ENCODE results near the gene ACTN4. TPM values are rescaled to one million over a fixed set of nuclear protein-coding genes. Genes with fewer than 3 reads are reported as not detected.

Gene ACTN4
- total RNA-seq, 4 donors from 2014 or later, result 191 to 479 (median 365) TPM

DNA sequence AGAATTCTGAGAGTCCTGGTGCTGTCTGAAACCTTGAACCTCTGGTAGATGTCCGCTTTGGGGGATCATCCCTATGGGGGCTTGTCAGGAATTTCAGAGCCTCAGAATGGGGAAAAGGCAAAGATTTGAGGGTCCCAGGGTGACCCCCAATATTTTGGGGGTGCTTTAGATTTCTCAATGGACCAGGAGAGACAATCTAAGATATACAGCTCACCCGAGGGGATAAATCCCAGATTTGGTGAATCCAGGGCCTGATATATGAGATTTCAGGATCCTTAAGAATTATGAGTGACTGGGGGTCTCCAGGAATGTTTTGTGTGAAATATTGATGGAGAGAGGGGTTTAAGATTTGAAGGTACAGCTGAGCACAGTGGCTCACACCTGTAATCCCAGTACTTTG, 93.5 kb downstream of the ACTN4 start:
- H3K4me1 ChIP-seq, result peaks cover 4 to 8% of the 10 kb centered on the region in 2 donors
- no peak overlapping the region for H3K4me3 ChIP-seq (replicated peaks in 1 of 3)
- DNase-seq, result no peak
- no peaks in the 10 kb centered on the region for H3K27me3 ChIP-seq
- H3K9me3 ChIP-seq, result no peaks in the 10 kb centered on the region
- TF ChIP-seq, protein P1, sequence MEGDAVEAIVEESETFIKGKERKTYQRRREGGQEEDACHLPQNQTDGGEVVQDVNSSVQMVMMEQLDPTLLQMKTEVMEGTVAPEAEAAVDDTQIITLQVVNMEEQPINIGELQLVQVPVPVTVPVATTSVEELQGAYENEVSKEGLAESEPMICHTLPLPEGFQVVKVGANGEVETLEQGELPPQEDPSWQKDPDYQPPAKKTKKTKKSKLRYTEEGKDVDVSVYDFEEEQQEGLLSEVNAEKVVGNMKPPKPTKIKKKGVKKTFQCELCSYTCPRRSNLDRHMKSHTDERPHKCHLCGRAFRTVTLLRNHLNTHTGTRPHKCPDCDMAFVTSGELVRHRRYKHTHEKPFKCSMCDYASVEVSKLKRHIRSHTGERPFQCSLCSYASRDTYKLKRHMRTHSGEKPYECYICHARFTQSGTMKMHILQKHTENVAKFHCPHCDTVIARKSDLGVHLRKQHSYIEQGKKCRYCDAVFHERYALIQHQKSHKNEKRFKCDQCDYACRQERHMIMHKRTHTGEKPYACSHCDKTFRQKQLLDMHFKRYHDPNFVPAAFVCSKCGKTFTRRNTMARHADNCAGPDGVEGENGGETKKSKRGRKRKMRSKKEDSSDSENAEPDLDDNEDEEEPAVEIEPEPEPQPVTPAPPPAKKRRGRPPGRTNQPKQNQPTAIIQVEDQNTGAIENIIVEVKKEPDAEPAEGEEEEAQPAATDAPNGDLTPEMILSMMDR (IDR thresholded peaks at IDR 0.05), result no peak
- no peak for TF ChIP-seq POLR2A (IDR thresholded peaks at IDR 0.05)
- no peak overlapping the region for H3K27ac ChIP-seq
- intact Hi-C loops (cut with DNase I), result no loop called here
- 85 to 100% methylated on average over 2 of the region's 2 CpGs for whole genome bisulfite sequencing, 2 donors
- H3K36me3 ChIP-seq, result no peaks in the 10 kb centered on the region

DNA sequence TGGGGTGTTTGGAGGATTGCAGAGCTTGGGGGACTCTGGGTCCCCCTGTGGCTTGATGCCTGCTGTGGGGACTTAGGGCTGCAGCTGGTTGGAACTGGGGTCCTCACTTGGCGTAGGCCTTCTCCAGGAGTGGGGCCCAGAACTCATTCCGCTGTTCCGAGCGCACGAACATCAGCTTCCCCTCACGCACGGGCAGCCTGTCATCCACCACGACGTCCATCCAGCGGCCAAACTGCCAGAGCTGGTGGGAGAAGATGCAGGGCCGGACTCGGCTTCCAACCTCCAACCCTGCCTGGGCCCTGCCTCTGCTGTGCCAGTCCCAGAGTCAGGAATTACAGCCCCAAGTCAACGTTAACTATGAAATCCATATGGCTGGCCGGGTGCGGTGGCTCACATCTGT, 94.2 kb downstream of the ACTN4 start:
- no peaks in the 10 kb centered on the region for H3K9me3 ChIP-seq
- 95 to 97% methylated on average over 6 to 15 of the region's 15 CpGs for WGBS, 2 donors
- intact Hi-C loops (cut with DNase I), result no loop called here
- TF ChIP-seq POLR2A (IDR thresholded peaks at IDR 0.05), result no peak
- TF ChIP-seq, protein P1 (IDR thresholded peaks at IDR 0.05), result no peak
- H3K36me3 ChIP-seq, result no peaks in the 10 kb centered on the region
- H3K27me3 ChIP-seq, result no peaks in the 10 kb centered on the region
- no peak for DNase-seq
- H3K4me1 ChIP-seq, result peaks cover 0 to 4% of the 10 kb centered on the region in 2 donors
- H3K4me3 ChIP-seq (replicated peaks in 1 of 3), result no peak overlapping the region
- H3K27ac ChIP-seq, result no peak overlapping the region

DNA sequence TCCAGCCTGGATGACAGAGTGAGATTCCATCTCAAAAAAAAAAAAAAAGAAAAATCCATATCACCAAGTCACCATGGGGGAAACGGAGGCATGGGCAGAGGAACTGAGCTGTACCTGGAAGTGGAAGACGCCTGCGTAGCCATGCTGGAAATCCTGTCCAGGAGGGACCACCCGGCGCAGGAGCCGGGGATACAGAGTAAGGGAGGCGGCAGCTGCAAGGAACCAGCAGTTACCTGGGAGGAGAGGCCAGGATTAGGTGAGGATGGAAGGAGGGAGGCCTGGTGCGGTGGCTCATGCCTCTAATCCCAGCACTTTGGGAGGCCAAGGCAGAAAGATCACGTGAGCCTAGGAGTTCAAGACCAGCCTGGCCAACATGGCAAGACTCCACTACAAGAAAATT, 94.8 kb downstream of the ACTN4 start:
- no peak for TF ChIP-seq POLR2A (IDR thresholded peaks at IDR 0.05)
- TF ChIP-seq, protein P1 (IDR thresholded peaks at IDR 0.05), result no peak
- Histone ChIP-seq H3K36me3 (no peaks in the 10 kb centered on the region), H3K4me3 (replicated peaks in 1 of 3) (no peak overlapping the region), H3K9me3 (no peaks in the 10 kb centered on the region), H3K27me3 (no peaks in the 10 kb centered on the region), H3K4me1 (no peaks in the 10 kb centered on the region), H3K27ac (no peak overlapping the region)
- no peak for DNase-seq
- intact Hi-C loops (cut with DNase I), result no loop called here
- WGBS, 2 donors, result 93 to 94% methylated on average over 9 of the region's 9 CpGs

DNA sequence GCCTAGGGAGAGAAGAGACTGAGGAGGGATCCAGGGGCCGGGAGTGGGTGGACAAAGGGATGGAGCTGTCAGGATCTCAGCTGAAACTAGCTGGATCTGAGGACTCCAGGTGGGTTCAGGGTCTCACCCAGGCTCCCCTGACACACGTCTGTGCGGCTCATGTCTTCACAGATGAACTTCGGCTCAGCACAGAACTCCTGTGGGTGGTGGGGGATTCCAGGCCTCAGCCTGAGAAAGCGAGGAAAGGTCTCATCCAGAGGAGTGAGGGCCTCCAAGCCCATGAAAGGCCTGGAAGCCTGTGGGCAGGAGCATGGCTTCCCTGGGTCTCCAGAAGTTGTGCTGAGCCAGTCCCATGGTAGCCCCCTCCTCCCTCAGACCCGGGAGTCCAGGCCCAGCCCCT, 95.5 kb downstream of the ACTN4 start:
- DNase-seq, result no peak
- H3K27ac ChIP-seq, result no peak overlapping the region
- TF ChIP-seq, protein P1 (IDR thresholded peaks at IDR 0.05), result no peak
- no peak for TF ChIP-seq POLR2A (IDR thresholded peaks at IDR 0.05)
- H3K9me3 ChIP-seq, result no peaks in the 10 kb centered on the region
- no peak overlapping the region for H3K4me3 ChIP-seq (replicated peaks in 1 of 3)
- intact Hi-C loops (cut with DNase I), result no loop called here
- H3K36me3 ChIP-seq, result no peaks in the 10 kb centered on the region
- 84 to 88% methylated on average over 6 of the region's 6 CpGs for WGBS, 2 donors
- no peaks in the 10 kb centered on the region for H3K4me1 ChIP-seq
- no peaks in the 10 kb centered on the region for H3K27me3 ChIP-seq

DNA sequence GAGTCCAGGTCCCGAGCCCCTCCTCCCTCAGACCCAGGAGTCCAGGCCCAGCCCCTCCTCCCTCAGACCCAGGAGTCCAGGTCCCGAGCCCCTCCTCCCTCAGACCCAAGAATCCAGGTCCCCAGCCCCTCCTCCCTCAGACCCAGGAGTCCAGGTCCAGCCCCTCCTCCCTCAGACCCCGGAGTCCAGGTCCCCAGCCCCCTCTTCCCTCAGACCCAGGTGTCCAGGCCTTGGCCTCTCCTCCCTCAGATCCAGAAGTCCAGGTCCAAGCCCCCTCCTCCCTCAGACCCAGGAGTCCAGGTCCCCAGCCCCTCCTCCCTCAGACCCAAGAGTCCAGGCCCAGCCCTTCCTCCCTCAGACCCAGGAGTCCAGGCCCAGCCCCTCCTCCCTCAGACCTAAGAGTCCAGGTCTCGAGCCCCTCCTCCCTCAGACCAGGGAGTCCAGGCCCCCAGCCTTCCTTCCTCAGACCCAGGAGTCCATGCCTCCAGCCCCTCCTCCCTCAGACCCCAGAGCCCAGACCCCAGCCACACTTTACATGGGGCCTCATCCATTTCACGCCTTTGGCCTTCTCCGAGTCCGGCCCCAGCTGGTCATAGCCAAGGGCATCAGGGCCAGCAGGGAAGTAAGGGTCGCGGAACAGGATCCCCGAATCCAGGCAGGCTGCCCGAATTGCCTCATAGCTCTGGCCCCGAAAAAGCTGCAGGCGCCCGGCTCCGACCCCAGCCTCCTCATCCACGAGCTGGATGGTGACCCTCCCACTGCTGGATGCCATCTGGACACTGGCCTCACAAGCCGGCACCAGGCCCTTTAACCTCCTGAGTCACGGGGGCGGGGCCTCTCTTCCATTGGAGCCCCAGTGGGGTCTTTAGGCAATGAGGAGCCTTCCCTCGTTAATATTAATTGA, 96.2 kb downstream of the ACTN4 start:
- Histone ChIP-seq H3K36me3 (no peaks in the 10 kb centered on the region), H3K27ac (no peak overlapping the region), H3K4me1 (no peaks in the 10 kb centered on the region), H3K4me3 (replicated peaks in 1 of 3) (no peak overlapping the region), H3K9me3 (no peaks in the 10 kb centered on the region), H3K27me3 (no peaks in the 10 kb centered on the region)
- WGBS, 2 donors, result 68 to 82% methylated on average over 9 to 15 of the region's 20 CpGs
- no peak for DNase-seq
- TF ChIP-seq, protein P1 (IDR thresholded peaks at IDR 0.05), result no peak
- TF ChIP-seq POLR2A (IDR thresholded peaks at IDR 0.05), result no peak
- intact Hi-C loops (cut with DNase I), result no loop called here
